ENCODE results near the gene NUP210L. TPM values are rescaled to one million over a fixed set of nuclear protein-coding genes. Genes with fewer than 3 reads are reported as not detected.

The NUP210L gene
- total RNA-seq, 4 donors from 2014 or later, result under 0.01 to 0.30 (median 0.21) TPM; not detected in 1

DNA sequence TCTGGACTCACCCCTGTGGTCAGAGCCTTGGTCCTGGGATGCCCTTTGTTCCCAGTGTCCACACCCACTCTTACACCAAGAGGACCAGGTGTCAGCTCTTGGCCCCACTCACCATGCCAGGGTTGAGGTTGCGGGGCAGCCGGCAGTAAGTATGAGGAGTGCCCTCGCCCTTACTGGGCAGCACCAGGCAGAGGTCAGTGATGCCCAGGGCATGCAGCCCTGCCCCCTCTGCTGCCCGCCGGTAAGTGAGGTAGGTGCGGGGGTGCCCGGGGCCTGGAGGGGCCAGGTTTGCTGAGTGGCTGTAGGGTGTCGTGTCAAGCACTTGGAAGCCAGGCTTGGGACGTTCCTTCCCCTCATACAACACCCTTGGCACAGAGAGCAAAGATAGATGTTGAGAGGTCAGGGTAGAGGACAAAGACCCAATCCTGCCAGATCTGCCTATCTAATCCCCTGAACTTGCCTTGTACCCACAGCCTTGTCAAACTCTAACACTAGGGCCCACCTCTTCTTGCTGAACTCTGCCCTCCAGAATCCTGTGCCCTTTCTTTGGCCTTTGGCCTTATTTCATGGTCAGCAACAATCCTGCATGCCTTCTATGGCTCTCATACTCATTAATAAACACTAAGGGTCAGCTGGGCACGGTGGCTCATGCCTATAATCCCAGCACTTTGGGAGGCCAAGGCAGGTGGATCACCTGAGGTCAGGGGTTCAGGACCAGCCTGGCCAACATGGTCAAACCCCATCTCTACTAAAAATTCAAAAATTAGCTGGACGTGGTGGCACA, 211.9 kb downstream of the NUP210L start:
- DNase-seq (ENCODE audit: low spot score in 2 of 2), result no peak
- Histone ChIP-seq H3K9me3 (no peaks in the 10 kb centered on the region), H3K27ac (no peak overlapping the region), H3K27me3 (no peaks in the 10 kb centered on the region), H3K4me3 (no peak overlapping the region), H3K36me3 (peaks cover 3 to 57% (median 9%) of the 10 kb centered on the region in 3 donors), H3K4me1 (peaks cover 0 to 29% (median 14%) of the 10 kb centered on the region in 4 donors)
- TF ChIP-seq CTCF (IDR thresholded peaks at IDR 0.05) (no peak), EP300 (IDR thresholded peaks at IDR 0.05) (no peak), POLR2A (IDR thresholded peaks at IDR 0.05) (no peak)
- 83 to 85% methylated on average over 11 of the region's 11 CpGs for WGBS, 2 donors

Small RNA genes within 50 kb of the gene (small RNA-seq; reads per million reads assigned to genes)
- gene MIR190B (1.5 reads per million, percentile 46 among the genes with 10 or more reads in this experiment), gene MIR5698 (not detected), gene MIR6737 (not detected), gene RNU6-179P (not detected)

Other genes with a start within 250 kb of the NUP210L start
- 10 to 100 TPM; 16.8 to 26.5 (median 24.6) TPM for gene GATAD2B, start 232.1 kb downstream of the NUP210L start, total RNA-seq
- 10 to 100 TPM; 42.8 to 78.0 (median 56.7) TPM for gene DENND4B, start 208.4 kb downstream of the NUP210L start, total RNA-seq
- 10 to 100 TPM; 17.4 to 43.7 (median 23.4) TPM for gene CRTC2, start 196.5 kb downstream of the NUP210L start, total RNA-seq
- 100 to 1,000 TPM in 1 of 4 donors, 10 to 100 TPM in 3; 81.0 to 157 (median 92.4) TPM for gene SLC39A1, start 191.5 kb downstream of the NUP210L start, total RNA-seq
- gene CREB3L4, start 187.2 kb downstream of the NUP210L start, total RNA-seq, result 10 to 100 TPM; 10.2 to 17.5 (median 11.4) TPM
- gene JTB, start 177.4 kb downstream of the NUP210L start, total RNA-seq, result 100 to 1,000 TPM; 149 to 289 (median 241) TPM
- 10 to 100 TPM; 23.0 to 60.3 (median 32.0) TPM for gene RAB13, start 168.7 kb downstream of the NUP210L start, total RNA-seq
- 1,000 to 10,000 TPM; 1,383 to 1,928 (median 1,729) TPM for gene RPS27, start 164.3 kb downstream of the NUP210L start, total RNA-seq
- 100 to 1,000 TPM; 170 to 251 (median 222) TPM for gene TPM3, start 37.0 kb upstream of the NUP210L start, total RNA-seq
- gene CFAP141, start 51.3 kb upstream of the NUP210L start, total RNA-seq, result not detected
- gene UBAP2L, start 65.9 kb upstream of the NUP210L start, total RNA-seq, result 10 to 100 TPM; 43.5 to 68.2 (median 55.7) TPM
- 100 to 1,000 TPM in 3 of 4 donors, 10 to 100 TPM in 1; 93.9 to 120 (median 111) TPM for gene HAX1, start 117.6 kb upstream of the NUP210L start, total RNA-seq
- gene AQP10, start 166.0 kb upstream of the NUP210L start, total RNA-seq, result under 1 TPM in 1 of 4 donors, not detected in 3; 0.21 TPM
- gene ATP8B2, start 170.5 kb upstream of the NUP210L start, total RNA-seq, result 100 to 1,000 TPM; 136 to 261 (median 156) TPM

All from tibial nerve (tissue), 4 donors.